Fibroblast of pulmonary artery (primary cell): ENCODE measurements around the gene LGALS9.
A peak's percentile ranks its signal among the peaks of the same experiment; 100 is the strongest.

Experiments used
- DNase-seq: peaks from one replicate; pipeline ENCODE4 v3.0.0-alpha.2; 2010; ENCODE audit warnings: low read depth
- H3K4me3 ChIP-seq: replicated peaks from 2 replicates; pipeline ENCODE4 v1.5.1; 2011; ENCODE audit warnings: low read depth, mild to moderate bottlenecking, control low read depth, low read length, moderate library complexity
- TF ChIP-seq, protein P1 (sequence below): IDR thresholded peaks from 2 replicates; pipeline ENCODE4 v1.5.1; 2011; ENCODE audit warnings: mild to moderate bottlenecking, control low read depth, low read length, inconsistent platforms; ENCODE audit errors: missing control alignments

Gene LGALS9

DNA sequence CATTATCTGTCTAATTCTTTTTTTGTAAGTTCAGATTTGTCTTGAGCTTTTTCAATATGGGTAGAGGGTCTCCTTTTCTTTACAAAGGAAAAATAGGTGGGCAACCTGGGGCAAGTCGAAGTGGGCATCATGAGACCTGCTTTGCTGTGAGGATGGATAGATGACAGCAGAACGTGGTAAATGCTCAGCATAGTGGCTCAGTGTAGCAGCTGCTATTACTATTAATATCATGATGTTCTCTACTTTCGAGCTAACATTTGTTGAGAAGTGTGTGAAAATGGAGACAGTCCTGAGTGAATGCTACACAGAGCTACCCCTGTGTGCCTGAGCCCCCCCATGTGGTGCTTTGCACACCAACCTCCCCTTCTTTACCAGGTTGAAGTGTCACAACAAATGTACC, 39.0 kb upstream of the LGALS9 start:
- no peak overlapping the region for H3K4me3 ChIP-seq
- TF ChIP-seq, protein P1, sequence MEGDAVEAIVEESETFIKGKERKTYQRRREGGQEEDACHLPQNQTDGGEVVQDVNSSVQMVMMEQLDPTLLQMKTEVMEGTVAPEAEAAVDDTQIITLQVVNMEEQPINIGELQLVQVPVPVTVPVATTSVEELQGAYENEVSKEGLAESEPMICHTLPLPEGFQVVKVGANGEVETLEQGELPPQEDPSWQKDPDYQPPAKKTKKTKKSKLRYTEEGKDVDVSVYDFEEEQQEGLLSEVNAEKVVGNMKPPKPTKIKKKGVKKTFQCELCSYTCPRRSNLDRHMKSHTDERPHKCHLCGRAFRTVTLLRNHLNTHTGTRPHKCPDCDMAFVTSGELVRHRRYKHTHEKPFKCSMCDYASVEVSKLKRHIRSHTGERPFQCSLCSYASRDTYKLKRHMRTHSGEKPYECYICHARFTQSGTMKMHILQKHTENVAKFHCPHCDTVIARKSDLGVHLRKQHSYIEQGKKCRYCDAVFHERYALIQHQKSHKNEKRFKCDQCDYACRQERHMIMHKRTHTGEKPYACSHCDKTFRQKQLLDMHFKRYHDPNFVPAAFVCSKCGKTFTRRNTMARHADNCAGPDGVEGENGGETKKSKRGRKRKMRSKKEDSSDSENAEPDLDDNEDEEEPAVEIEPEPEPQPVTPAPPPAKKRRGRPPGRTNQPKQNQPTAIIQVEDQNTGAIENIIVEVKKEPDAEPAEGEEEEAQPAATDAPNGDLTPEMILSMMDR, result no peak
- DNase-seq, result no peak

DNA sequence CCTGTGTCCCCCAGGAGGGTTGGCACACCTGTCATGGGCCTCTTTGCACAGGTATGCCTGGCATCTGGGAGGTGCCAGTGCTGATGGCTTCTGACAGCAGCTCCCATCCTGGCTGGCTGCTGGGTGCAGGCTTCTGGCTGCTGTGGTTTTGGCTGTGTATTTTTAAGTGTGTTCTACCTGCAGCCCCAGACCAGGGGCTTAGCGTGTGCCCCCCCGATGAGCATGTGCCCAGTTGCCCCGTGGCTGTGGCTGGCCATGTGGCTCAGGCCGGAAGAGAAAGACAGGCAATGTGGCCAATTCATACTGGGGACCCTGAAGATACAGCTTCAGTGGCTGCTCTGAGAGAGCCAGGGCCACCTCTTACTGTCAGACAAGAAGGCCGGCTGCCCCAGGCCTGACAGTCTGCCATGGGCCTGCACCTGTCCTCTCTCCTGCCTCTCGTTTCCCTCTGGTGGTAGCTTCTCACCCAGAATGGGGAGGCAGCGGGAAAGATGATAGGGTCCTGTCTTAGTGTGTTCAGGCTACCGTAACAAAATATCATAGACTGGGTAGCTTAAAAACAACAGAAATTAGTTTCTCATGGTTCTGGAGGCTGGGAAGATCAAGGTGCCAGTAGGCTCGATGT, 37.6 kb upstream of the LGALS9 start:
- no peak overlapping the region for H3K4me3 ChIP-seq
- no peak for DNase-seq
- TF ChIP-seq, protein P1, result no peak

DNA sequence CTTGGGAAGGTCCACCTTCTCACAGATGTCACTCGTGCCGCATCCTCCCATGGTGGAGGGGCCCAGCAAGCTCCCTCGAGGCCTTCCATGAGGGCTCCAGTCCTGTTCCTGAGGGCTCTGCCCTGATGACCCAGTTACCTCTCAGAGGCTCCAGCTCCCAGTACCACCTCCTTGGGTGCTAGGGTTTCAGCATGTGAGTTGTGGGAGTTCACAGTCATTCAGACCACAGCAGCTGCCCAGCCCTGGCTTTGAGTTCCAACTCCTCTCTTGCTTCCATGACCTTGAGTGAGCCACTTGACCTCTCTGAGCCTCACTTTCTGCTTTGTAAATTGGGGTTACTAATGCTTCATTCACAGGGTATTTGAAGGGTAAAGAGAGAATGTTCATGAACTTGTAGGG, 37.1 kb upstream of the LGALS9 start:
- no peak for DNase-seq
- TF ChIP-seq, protein P1, result no peak
- no peak overlapping the region for H3K4me3 ChIP-seq

DNA sequence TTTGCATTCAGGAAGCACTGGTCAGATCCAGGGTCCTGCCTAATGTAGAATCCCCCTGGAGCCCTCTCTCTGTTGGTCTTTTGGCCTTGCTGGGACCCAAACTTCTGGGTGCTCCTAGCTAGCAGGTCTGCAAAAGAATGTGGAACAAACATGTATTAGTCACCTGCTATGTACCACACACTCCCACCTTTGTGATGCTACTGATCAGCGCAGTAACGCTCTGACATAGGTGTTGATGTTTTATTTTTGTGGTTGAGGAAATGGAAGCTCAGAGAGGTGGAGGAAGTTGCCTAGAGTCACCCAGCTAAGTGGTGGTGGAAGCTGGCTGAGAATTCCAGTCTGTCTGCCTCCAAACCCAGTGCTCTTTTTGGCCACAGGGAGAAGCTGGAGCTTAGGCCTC, 35.8 kb upstream of the LGALS9 start:
- TF ChIP-seq, protein P1, result no peak
- no peak overlapping the region for H3K4me3 ChIP-seq
- DNase-seq, result no peak

DNA sequence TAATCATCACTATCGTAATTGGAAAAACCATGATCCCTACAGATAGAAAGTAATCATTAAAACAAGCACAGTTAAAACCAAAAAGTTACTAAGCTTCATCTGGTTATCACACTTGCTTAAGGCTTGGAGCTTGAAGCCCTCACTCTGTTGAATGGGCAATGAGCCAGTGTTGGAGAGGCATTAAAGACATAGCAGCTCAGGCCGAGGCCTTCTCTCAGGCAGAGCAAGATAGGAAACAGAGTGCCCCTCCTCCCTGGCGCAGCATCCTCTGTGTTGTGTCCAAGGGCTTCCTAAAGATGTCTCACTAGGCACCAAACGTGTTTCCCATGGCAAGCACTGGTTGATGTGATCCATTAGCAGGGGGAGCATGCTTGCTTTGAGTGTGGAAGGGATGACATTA, 34.9 kb upstream of the LGALS9 start:
- peak; percentile 38 for DNase-seq
- TF ChIP-seq, protein P1, result no peak

DNA sequence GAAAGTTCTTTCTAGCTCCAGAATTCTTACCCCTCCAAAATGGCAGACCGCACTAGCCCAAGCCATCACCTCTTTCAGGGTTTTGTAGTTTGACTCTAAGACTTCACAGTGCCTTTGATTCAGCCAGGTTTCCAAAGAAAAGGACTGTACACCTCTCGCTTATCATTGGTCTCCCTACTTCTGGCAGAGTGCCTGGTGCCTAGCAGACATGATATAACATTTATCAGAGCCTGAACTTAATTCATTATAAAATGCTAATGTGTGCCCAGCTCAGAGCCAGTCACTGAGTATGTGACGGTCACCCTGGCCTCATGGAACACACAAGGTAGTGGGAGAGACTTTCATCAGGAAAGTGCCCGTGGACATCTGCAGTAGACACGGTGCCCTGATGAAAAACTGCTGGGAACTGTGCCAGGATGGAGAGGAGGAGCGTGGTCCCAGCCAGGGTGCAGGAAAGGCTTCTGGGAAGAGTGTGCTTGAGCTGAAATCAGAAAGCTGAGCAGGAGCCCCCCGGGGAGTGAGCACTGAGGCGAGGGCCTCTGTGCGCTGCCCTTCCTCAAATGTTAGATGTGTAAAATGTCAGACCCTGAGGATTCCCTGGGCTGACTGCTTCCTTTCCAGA, 34.3 kb upstream of the LGALS9 start:
- no peak for DNase-seq
- H3K4me3 ChIP-seq, result no peak overlapping the region
- TF ChIP-seq, protein P1, result no peak

More for the DNA sequence above, 34.9 kb upstream of the LGALS9 start:
- no peak overlapping the region for H3K4me3 ChIP-seq

DNA sequence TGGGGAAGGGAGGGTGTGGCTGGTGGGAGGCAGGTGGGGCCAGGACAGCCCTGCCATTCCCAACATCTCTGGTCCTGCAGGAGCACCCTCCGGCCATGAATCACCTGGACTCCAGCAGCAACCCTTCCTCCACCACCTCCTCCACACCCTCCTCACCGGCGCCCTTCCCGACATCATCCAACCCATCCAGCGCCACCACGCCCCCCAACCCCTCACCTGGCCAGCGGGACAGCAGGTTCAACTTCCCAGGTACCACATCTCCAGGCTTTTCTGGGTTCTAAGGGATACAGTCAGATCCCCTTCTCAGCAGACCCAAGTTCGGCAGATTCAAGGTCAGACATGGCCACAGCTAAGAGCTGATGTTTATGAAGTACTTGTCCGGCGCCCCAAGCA, 33.8 kb upstream of the LGALS9 start:
- TF ChIP-seq, protein P1, result no peak
- DNase-seq, result no peak
- H3K4me3 ChIP-seq, result no peak overlapping the region
